DMS53 treated with DMSO at 0.1 percent for 48 hours (cell line): ENCODE measurements around the gene CXCL11.
A peak's percentile ranks its signal among the peaks of the same experiment; 100 is the strongest.
"Not testable (repeated sequence)": the region's sequence is repeated elsewhere in the genome, so short reads cannot be mapped to it uniquely, and the experiment has no call there.

Experiments
- DNase-seq: peaks from one replicate; lab custom pipeline; 2025; ENCODE audit not compliant: unreplicated experiment; lab: John Stamatoyannopoulos, UW

The CXCL11 gene

GRCh38 chr4:76002176-76002575 lies 33.7 kb downstream of the CXCL11 start:
- peak; percentile 39 for DNase-seq

DNA sequence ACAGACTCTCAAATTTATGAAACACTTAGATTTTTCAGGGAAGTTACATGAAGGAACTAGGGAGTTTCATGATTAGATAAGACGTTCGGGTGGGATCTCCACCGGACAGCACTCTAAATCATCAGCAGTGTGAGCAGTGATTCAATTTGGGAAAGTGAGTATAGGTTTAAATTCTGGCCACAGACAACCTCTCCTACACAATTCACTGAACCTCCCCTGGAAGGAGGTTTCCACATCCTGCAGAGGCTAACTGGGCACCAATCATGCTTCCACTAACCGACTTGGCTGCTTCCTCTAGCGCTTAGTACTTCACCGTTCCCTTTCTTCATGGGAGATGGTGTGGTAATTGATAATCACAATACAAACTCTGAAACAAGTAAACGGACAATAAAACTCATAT lies 34.2 kb downstream of the CXCL11 start:
- DNase-seq, result no peak

DNA sequence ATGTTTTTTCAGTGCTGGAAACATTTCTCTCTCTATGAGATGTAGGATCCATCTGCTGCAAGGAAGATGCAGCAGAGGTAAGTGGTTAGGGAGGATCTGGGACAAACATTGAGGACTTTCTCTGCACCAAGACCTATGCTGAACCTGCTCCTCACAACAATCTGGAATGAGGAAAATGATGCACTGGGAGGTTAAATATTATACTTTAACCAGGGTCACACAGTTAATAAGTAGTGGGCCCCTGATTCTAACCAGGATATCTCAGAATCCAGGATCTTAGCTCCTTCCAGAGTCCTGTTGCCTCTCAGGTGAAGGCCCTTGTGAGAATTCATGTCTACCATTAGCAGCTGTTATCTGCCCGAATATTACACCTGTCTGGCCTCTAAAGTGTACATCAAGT lies 35.6 kb downstream of the CXCL11 start:
- no peak for DNase-seq

DNA sequence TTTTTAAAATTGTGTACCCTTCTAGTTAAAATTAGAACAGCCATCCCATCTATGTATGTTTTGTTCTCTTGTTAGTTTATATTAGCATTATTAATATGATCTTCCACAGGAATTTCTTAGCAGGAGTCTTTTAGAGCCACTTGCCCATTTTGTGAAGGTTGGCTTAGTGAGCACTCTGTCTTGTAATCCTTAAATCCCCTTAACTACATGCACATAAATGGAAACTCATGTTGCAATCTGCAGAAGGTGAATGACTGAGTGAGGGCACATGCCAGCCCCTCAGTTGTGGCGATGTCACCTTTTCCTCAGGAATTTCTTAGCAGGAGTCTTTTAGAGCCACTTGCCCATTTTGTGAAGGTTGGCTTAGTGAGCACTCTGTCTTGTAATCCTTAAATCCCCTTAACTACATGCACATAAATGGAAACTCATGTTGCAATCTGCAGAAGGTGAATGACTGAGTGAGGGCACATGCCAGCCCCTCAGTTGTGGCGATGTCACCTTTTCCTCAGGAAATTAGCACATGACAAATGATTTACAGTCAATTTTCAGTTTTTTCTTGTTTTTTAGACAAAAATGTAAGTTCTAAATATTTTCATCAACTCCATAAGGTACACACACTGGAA lies 37.2 kb downstream of the CXCL11 start:
- DNase-seq, result not testable (repeated sequence)

DNA sequence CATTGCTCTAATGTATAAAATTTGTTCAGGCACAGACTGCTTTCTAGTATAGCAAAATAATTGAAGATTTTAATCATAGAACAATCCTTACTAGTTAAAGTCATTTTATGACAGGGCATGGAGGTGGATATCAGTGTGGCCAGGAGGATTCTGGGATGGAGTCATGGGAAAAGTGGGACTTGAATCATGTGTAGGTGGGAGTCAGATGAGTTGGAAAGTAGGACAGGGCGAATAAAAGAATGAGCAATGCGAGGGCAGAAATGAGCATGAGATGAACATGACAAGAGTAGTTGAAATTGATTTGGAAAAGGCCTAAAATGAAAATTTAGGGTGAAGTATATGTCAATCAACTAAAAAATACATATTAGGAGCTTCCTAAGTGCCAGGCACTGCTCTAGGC lies 37.9 kb downstream of the CXCL11 start:
- DNase-seq, result no peak

DNA sequence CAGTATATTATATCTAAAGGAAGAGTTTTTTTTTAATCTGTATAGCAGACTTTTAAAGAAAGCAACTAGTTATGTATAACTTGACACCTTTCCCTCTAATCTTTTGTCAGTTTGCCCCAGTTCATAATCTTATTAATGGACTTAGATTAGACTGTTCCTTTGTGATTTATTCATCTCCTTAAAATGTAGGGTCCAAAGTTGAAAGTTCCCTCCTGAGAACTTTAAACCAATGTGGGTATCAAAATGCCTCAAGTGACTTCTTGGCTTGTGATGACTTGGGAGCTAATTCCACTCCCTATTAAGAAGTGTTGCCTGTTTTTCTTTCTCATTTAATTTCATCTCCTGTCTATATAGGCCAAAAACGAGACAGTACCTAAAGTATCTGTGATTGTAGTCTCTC lies 38.8 kb downstream of the CXCL11 start:
- DNase-seq, result no peak

DNA sequence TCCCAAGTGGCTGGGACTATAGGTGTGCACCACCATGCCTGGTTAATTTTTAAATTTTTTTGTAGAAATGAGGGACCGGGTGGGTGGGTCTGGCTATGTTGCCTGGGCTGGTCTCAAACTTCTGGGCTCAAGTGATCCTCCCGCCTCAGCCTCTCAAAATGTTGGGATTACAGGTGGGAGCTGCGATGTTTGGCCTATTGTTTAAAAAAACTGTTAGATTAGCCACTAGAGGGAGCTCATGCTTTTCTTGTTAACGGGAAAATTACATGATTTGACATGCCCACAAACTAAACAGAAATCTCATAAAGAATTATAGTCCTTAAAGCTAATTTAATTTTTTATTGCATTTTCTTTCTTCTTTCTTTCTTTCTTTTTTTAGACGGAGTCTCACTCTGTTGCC lies 40.1 kb downstream of the CXCL11 start:
- peak; percentile 49 for DNase-seq

DNA sequence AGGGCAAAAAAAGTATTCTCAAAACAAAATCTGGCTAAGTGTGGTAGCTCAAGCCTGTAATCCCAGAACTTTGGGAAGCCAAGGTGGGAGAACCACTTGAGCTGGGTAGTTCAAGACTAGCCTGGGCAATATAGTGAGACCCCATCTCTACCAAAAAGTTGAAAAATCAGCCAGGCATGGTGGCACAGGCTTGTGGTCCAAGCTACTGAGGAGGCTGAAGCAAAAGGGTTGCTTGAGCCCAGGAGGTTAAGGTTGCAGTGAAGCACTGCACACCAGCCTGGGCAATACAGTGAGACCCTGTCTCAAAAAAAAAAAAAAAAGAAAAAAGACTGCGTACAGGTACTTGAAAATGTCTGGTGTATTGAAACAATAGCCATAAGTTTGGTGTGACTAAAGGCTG lies 43.4 kb downstream of the CXCL11 start:
- no peak for DNase-seq

- DNase-seq, result no peak
Observed at GRCh38 chr4:75989846-75990528, 45.9 kb downstream of the CXCL11 start.

DNA sequence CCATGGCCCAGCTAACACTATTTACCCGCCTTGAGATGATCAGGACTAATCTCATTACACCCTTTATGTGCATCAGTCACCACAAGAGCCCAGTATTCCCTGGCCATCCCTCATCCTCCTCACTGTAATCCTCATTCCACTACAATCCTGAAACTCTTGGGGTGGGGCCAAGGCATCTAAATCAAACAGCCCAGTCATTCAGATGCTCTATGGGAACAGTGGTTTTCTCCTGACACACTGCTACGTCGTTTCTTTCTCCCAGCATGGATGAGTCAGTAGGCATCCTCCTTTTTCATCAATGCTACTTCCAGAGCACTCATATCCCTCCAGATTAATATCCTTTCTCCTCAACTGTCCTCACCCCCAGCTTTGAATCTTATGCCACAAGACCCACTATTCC lies 50.8 kb downstream of the CXCL11 start:
- no peak for DNase-seq
